Esophagus muscularis mucosa (tissue), 4 donors: ENCODE measurements around the gene C11orf24.

ENCODE experiments used
- CTCF ChIP-seq, 3 experiments: fragments of 200-600 bp in 2 of 3; fragments of 450-650 bp in 1 of 3; sonication (generic) in 2 of 3; IDR thresholded peaks; one replicate each; pipeline ENCODE4 v1.5.1; 2017 to 2019; ENCODE audit warnings: antibody characterized with exemption in 3 of 3, mild to moderate bottlenecking in 2 of 3, moderate library complexity in 1 of 3
- EP300 ChIP-seq: sonication (generic); formaldehyde crosslinking; IDR thresholded peaks from one replicate; pipeline ENCODE4 v1.6.1; 2017; ENCODE audit warnings: antibody characterized with exemption
- POLR2A ChIP-seq: fragments of 450-650 bp; IDR thresholded peaks from one replicate; pipeline ENCODE4 v1.6.1; 2017; ENCODE audit warnings: antibody characterized with exemption, moderate library complexity, mild to moderate bottlenecking, low read depth
- POLR2AphosphoS5 ChIP-seq, 2 donors: sonication (generic); formaldehyde crosslinking; IDR thresholded peaks; one replicate each; pipeline ENCODE4 v1.6.1; 2017; ENCODE audit warnings: antibody characterized with exemption in 2 of 2

GRCh38 chr11:68289456-68289855 is 17.7 kb upstream of the C11orf24 start:
- TF ChIP-seq POLR2AphosphoS5 (IDR thresholded peaks at IDR 0.05), result no peak
- no peak for TF ChIP-seq POLR2A
- TF ChIP-seq CTCF (IDR thresholded peaks at IDR 0.05), result no peak
- no peak for TF ChIP-seq EP300
